ENCODE results near the gene SH3BGRL.

DNA sequence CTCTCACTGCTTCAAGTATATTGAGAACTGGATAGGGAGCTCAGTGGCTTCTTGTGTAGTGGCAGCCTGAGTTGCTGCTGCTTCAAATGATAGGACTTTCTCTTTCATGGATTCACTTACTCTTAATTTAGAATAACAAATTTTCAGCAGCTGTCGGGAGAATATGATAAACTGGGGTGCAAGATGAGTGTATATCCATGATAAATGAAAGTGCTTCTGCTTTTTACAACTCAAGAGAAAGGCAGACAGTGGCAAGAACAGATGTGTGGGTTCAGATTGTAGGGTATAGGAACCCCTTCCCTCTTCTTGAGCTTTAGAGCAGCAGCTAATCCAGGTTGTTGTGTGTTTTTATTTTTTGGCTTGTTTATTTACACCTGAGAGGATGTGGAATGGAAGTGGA, 1.0 kb downstream of the SH3BGRL start:
- TF ChIP-seq POLR2A (IDR thresholded peaks at IDR 0.05) = no peak
- TF ChIP-seq, protein P1, sequence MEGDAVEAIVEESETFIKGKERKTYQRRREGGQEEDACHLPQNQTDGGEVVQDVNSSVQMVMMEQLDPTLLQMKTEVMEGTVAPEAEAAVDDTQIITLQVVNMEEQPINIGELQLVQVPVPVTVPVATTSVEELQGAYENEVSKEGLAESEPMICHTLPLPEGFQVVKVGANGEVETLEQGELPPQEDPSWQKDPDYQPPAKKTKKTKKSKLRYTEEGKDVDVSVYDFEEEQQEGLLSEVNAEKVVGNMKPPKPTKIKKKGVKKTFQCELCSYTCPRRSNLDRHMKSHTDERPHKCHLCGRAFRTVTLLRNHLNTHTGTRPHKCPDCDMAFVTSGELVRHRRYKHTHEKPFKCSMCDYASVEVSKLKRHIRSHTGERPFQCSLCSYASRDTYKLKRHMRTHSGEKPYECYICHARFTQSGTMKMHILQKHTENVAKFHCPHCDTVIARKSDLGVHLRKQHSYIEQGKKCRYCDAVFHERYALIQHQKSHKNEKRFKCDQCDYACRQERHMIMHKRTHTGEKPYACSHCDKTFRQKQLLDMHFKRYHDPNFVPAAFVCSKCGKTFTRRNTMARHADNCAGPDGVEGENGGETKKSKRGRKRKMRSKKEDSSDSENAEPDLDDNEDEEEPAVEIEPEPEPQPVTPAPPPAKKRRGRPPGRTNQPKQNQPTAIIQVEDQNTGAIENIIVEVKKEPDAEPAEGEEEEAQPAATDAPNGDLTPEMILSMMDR (IDR thresholded peaks at IDR 0.05) = no peak
